Omental fat pad (tissue), 4 donors: Measurements from ENCODE around the gene ETV6. TPM values are rescaled to one million over a fixed set of nuclear protein-coding genes. Genes with fewer than 3 reads are reported as not detected.
A peak's percentile ranks its signal among the peaks of the same experiment; 100 is the strongest.

ENCODE experiments used
- ATAC-seq: fragments of 150-250 bp; one replicate; pipeline ENCODE4 v1.9.1; 2016; ENCODE audit warnings: mild to moderate bottlenecking, moderate library complexity; ENCODE audit not compliant: low FRiP score
- DNase-seq: peaks from one replicate; pipeline ENCODE4 v3.0.0-alpha.2; 2019; ENCODE audit warnings: low spot score
- total RNA-seq, 4 donors: library from RNA; depleted of rRNA; stranded (reverse); fragments of >200 nt; gene quantifications; one replicate each; pipeline ENCODE4 v1.1.0, GENCODE V29; 2016
- TF ChIP-seq, protein P1 (sequence below), 3 donors: fragments of 450-650 bp; IDR thresholded peaks; one replicate each; pipeline ENCODE4 v1.5.1; 2016 to 2017; ENCODE audit warnings: antibody characterized with exemption in 3 of 3, mild to moderate bottlenecking in 3 of 3, moderate library complexity in 2 of 3

ETV6 gene
- total RNA-seq, 4 donors from 2014 or later: 9.3 to 28.2 (median 17.6) TPM

DNA sequence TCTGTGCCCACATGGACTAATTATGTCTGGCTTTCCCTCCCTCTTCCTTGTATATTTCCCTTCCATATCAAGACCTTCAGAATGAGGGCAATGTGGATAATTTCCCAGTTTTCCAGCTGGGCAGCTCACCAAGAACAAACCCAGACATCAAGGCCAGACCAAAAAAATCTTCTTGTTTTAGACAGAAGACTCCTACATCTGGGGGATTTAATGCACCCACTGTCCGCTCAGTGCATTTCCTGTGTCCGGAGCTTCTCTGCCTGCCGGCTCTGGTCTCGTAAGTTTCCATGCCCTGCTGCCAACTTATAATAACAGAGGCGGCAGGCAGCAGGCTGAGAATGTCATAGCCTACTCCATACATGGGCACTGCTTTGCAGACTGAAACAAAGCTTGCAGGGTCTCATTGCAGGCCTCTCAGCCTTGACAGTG is 214.0 kb downstream of the ETV6 start:
- TF ChIP-seq, protein P1, sequence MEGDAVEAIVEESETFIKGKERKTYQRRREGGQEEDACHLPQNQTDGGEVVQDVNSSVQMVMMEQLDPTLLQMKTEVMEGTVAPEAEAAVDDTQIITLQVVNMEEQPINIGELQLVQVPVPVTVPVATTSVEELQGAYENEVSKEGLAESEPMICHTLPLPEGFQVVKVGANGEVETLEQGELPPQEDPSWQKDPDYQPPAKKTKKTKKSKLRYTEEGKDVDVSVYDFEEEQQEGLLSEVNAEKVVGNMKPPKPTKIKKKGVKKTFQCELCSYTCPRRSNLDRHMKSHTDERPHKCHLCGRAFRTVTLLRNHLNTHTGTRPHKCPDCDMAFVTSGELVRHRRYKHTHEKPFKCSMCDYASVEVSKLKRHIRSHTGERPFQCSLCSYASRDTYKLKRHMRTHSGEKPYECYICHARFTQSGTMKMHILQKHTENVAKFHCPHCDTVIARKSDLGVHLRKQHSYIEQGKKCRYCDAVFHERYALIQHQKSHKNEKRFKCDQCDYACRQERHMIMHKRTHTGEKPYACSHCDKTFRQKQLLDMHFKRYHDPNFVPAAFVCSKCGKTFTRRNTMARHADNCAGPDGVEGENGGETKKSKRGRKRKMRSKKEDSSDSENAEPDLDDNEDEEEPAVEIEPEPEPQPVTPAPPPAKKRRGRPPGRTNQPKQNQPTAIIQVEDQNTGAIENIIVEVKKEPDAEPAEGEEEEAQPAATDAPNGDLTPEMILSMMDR (IDR thresholded peaks at IDR 0.05): no peak
- ATAC-seq (peak; percentile 52), DNase-seq (no peak)

GRCh38 chr12:11863988-11864387 is 214.5 kb downstream of the ETV6 start:
- TF ChIP-seq, protein P1 (IDR thresholded peaks at IDR 0.05): no peak
- ATAC-seq (peak; percentile 35), DNase-seq (no peak)

GRCh38 chr12:11865824-11866223 is 216.3 kb downstream of the ETV6 start:
- TF ChIP-seq, protein P1 (IDR thresholded peaks at IDR 0.05): no peak
- ATAC-seq: no peak
- DNase-seq: no peak

- TF ChIP-seq, protein P1 (IDR thresholded peaks at IDR 0.05): no peak
- ATAC-seq: no peak
- DNase-seq: no peak
Observed at GRCh38 chr12:11868027-11868426, 218.6 kb downstream of the ETV6 start.

DNA sequence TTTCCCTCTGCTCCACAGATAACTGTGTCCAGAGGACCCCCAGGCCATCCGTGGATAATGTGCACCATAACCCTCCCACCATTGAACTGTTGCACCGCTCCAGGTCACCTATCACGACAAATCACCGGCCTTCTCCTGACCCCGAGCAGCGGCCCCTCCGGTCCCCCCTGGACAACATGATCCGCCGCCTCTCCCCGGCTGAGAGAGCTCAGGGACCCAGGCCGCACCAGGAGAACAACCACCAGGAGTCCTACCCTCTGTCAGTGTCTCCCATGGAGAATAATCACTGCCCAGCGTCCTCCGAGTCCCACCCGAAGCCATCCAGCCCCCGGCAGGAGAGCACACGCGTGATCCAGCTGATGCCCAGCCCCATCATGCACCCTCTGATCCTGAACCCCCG is 219.9 kb downstream of the ETV6 start:
- ATAC-seq: no peak
- DNase-seq: no peak
- TF ChIP-seq, protein P1 (IDR thresholded peaks at IDR 0.05): no peak

- no peak for ATAC-seq
- TF ChIP-seq, protein P1 (IDR thresholded peaks at IDR 0.05): no peak
- no peak for DNase-seq
Observed at GRCh38 chr12:11870041-11870451, 220.6 kb downstream of the ETV6 start.

GRCh38 chr12:11872055-11872454 is 222.6 kb downstream of the ETV6 start:
- ATAC-seq (no peak), DNase-seq (no peak)
- TF ChIP-seq, protein P1 (IDR thresholded peaks at IDR 0.05): no peak
